ENCODE data around the gene INPPL1.

Gene INPPL1

DNA sequence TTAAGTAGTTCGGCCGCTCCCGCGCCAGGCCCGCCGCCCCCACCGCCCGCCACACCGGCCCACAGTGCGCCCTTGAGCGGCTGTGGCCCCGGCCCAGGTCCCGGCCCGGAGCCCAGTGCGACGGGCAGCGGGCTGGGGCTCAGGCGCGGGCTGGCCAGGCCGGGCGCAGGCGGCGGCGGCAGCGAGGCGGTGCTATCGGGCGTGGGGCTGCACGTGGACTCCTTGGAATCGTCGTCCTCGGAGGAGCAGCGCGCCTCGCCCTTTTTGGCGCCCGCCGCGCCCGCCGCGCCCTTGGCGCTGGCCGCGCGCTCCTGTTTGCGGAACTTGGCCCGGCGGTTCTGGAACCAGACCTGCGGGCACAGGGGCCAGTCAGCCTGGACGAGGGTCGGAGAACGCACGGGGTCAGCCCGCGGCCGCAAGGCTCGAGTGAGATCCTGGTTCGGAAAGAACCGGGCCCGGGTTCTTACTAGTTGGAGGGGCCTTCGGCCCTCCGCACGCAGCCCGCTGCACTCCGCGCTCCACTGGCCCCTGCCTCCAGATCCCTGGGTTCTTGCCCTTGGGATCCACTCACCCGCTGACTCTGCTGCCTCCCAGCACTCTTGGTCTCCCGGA lies 15.4 kb downstream of the INPPL1 start:
- no peak for TF ChIP-seq MYC (IDR thresholded peaks at IDR 0.05; ENCODE audit: low read depth, low read length)
- TF ChIP-seq, protein P1, sequence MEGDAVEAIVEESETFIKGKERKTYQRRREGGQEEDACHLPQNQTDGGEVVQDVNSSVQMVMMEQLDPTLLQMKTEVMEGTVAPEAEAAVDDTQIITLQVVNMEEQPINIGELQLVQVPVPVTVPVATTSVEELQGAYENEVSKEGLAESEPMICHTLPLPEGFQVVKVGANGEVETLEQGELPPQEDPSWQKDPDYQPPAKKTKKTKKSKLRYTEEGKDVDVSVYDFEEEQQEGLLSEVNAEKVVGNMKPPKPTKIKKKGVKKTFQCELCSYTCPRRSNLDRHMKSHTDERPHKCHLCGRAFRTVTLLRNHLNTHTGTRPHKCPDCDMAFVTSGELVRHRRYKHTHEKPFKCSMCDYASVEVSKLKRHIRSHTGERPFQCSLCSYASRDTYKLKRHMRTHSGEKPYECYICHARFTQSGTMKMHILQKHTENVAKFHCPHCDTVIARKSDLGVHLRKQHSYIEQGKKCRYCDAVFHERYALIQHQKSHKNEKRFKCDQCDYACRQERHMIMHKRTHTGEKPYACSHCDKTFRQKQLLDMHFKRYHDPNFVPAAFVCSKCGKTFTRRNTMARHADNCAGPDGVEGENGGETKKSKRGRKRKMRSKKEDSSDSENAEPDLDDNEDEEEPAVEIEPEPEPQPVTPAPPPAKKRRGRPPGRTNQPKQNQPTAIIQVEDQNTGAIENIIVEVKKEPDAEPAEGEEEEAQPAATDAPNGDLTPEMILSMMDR (IDR thresholded peaks at IDR 0.05; ENCODE audit: low read depth, low read length) = no peak
- no peak for TF ChIP-seq POLR2A (IDR thresholded peaks at IDR 0.05; ENCODE audit: extremely low read depth, insufficient read length)
- TF ChIP-seq, protein P2, sequence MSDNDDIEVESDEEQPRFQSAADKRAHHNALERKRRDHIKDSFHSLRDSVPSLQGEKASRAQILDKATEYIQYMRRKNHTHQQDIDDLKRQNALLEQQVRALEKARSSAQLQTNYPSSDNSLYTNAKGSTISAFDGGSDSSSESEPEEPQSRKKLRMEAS (IDR thresholded peaks at IDR 0.05; ENCODE audit: low read depth, low read length) = no peak
- DNase-seq (ENCODE audit: low read depth) = no peak
- H3K4me3 ChIP-seq (ENCODE audit: low read depth, low read length) = no peak overlapping the region

DNA sequence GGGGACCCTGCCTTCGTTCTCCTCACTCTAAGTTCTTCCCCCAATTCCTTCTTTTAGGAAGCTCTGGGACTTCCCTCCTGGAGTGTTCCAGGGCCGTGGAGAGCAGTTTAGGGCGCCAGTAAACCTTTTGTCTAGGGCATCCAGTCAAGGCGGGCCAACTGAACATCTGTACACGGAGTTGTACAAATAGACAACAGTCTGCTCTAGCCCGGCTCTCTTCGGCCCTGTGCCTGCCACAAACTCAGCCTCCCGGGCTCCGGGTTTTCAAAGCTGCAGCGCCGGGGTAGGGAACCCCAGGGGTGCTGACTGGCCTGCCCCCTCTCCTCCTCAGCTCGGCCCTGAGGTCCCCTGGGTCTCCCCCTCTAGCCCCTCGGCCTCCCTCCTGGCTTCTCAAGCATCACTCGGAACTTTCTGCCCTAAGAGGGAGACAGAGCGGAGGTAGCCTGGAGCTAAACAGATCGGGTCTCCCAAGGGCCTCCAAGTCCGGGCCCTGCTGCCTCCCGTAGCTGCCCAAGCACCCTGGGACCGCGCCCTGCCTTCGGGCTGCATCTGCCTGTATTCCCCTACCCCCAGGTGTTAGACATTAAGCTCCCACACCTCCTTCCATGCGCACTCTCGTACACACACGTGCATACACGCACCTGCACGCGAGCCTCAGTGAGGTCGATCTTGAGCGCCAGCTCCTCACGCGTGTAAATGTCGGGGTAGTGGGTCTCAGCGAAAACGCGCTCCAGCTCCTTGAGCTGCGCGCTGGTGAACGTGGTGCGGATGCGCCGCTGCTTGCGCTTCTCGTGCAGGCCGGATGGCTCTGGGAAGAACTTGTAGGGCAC lies 16.1 kb downstream of the INPPL1 start:
- no peak for DNase-seq (ENCODE audit: low read depth)
- TF ChIP-seq, protein P2 (IDR thresholded peaks at IDR 0.05; ENCODE audit: low read depth, low read length) = no peak
- TF ChIP-seq POLR2A (IDR thresholded peaks at IDR 0.05; ENCODE audit: extremely low read depth, insufficient read length) = no peak
- TF ChIP-seq MYC (IDR thresholded peaks at IDR 0.05; ENCODE audit: low read depth, low read length) = no peak
- TF ChIP-seq, protein P1 (IDR thresholded peaks at IDR 0.05; ENCODE audit: low read depth, low read length) = no peak
- no peak overlapping the region for H3K4me3 ChIP-seq (ENCODE audit: low read depth, low read length)

DNA sequence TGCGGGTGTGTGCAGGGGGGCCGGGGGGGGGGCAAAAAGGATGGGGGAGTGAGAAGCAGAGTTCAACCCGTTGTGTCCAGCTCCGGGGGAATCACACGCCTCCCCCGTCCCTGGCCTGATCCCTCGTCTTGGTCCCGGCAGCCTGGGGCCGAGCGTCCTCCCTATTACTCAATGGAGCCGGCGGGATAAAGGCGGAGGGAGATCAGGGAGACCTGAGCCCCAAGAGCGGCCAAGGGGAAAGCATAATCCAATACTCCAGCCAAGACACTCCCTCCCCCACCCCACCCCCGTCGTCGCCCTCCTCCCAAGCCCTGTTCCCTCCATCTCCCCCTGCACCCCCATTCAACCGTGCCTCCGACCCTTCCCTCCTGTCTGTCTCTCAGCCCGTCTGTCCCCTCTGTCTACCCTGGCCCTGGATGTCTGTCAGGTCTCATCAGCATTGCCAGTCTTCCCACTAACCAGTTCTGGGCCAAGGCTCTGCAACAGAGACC lies 16.8 kb downstream of the INPPL1 start:
- no peak for DNase-seq (ENCODE audit: low read depth)

DNA sequence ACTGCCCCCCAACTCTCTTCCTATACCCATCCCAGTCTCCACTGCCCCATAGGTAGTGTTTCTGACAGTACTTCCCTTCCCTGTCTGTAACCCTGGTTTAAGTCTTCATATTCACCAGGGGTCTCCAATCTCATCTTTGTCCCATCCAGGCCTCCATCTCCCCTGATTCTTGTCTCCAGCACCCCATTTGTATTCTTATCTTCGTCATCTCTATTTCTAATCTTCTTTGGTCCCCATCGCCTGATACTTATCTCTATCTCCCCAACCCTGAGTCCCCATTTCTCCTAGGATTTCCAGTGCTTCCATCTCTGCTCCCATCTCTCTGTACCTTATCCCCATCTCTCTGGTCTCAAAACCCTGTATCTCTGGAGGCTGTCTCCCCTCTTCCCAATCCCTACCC lies 17.6 kb downstream of the INPPL1 start:
- no peak overlapping the region for H3K4me3 ChIP-seq (ENCODE audit: low read depth, low read length)
- TF ChIP-seq, protein P2 (IDR thresholded peaks at IDR 0.05; ENCODE audit: low read depth, low read length) = no peak
- no peak for DNase-seq (ENCODE audit: low read depth)

More for the DNA sequence above, 16.8 kb downstream of the INPPL1 start:
- no peak overlapping the region for H3K4me3 ChIP-seq (ENCODE audit: low read depth, low read length)
- TF ChIP-seq, protein P1 (IDR thresholded peaks at IDR 0.05; ENCODE audit: low read depth, low read length) = no peak
- TF ChIP-seq, protein P2 (IDR thresholded peaks at IDR 0.05; ENCODE audit: low read depth, low read length) = no peak
- TF ChIP-seq MYC (IDR thresholded peaks at IDR 0.05; ENCODE audit: low read depth, low read length) (no peak), POLR2A (IDR thresholded peaks at IDR 0.05; ENCODE audit: extremely low read depth, insufficient read length) (no peak)

DNA sequence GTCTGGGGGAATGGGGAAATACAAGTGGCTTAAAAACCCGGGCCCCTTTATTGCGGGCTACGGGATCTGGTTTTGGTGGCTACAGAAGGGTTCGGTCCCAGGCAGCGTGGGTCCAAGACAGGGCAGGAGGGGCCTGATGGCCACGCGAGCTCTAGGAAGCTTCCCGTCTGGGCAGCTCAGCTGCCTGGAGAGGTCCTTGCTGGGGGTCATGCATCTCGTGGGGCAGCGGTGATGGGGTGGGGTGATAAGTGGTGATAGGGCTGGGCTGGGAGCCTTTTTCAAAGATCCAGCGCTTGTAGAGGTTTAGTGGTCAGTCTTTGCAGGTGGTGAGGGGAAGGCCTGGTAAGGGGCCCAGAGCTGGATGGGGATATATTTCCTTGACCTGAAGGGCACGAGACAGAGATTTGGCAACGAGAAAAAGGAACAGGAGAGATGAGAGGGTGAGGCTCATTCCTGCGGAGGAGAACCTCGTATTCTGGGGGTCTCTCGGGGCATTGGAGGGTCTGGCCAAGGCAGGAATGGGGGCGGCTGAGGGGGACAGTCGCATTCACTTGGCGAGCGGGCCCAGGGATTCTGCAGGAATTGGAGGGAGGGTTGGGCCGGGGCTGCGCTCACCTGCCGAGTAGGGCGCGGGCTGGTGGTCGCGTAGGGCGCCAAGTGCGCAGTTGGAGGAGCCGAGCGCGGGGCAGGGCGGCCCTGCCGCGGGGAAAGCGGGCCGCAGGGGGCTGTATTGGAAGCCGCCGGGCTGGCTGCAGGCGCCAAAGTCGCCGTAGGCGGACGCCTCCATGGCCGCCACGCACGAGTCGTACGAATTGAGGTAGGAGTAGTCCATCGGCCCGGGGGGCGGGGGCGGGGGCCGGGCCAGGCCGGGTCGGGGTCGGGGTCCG lies 18.8 kb downstream of the INPPL1 start:
- H3K4me3 ChIP-seq (ENCODE audit: low read depth, low read length) = no peak overlapping the region
- DNase-seq (ENCODE audit: low read depth) = no peak
- no peak for TF ChIP-seq MYC (IDR thresholded peaks at IDR 0.05; ENCODE audit: low read depth, low read length)
- TF ChIP-seq, protein P1 (IDR thresholded peaks at IDR 0.05; ENCODE audit: low read depth, low read length) = no peak
- no peak for TF ChIP-seq POLR2A (IDR thresholded peaks at IDR 0.05; ENCODE audit: extremely low read depth, insufficient read length)
- TF ChIP-seq, protein P2 (IDR thresholded peaks at IDR 0.05; ENCODE audit: low read depth, low read length) = no peak

All from NB4 (cell line).